ENCODE measurements around the gene TNNT1.
"Not testable (repeated sequence)": the region's sequence is repeated elsewhere in the genome, so short reads cannot be mapped to it uniquely, and the experiment has no call there.

The TNNT1 gene, protein sequence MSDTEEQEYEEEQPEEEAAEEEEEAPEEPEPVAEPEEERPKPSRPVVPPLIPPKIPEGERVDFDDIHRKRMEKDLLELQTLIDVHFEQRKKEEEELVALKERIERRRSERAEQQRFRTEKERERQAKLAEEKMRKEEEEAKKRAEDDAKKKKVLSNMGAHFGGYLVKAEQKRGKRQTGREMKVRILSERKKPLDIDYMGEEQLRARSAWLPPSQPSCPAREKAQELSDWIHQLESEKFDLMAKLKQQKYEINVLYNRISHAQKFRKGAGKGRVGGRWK

DNA sequence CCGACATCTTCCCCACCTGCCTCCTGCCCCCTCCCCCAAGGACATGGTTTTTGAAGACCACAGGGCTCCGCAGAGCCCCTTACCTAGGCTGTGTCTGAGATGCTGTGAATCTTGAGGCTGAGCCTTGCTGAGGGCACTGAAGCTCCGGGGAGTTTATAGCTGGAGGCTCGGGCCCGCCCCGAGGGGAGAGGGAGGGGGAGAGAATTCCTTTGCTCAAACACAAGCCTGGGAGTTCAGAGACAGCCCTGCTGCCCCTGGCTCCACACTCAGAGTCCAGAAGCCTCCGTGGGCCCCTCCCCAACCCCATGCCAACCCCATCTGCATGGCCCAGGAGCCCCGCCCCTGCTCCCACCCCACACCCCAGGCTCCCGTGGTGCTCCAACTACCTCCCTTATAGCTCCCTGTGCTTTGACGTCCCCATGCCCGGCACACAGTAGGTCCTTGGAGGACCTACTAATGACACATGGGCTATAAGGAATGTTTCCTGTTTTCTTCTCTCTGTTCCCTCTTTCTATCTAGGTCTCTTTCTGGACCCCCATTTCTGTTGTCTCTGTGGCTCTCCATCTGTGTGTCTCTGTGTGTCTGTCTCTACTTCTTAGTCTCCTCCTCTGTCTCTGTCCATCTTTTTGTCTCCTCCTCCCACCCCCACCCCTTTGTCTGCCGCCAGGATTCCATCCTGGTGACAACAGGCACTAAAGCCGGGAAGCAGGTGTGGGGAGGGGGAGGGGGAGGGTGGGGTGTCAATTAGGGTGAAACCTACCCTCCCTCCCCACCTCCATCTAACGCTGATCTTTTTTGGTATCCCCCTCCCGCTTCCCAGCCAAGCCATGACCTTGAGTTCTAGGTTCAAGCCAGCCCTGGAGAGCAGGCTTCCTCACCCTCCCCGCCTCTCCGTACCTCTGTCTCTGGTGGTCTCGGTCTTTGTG, at the start of gene TNNT1:
Gene TNNT1 (minus strand): TSS at position 129 of the 926 bp plus-strand sequence. CDS start 2,049 bp downstream, outside the sequence.
- DNase-seq = no peak

DNA sequence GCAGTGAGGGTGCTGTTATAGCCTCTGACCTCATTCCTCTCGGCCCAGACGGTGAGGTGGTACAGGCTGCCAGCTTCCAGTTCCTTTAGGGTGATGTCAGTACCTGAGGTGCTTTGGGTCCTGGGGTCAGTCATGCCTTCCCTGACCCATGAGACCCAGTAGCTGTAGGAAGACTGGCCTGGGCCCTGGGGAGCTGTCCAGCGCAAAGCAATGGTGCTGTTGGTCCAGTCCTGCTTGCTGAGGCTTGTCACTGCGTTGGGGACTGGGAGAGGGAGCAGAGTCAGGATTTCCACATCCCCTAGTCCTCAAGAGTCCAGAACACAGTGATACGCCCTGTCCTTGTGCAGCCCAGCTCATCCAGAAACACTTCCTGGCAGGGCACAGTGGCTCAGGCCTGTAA, 49.6 kb upstream of the TNNT1 start:
- DNase-seq = no peak

DNA sequence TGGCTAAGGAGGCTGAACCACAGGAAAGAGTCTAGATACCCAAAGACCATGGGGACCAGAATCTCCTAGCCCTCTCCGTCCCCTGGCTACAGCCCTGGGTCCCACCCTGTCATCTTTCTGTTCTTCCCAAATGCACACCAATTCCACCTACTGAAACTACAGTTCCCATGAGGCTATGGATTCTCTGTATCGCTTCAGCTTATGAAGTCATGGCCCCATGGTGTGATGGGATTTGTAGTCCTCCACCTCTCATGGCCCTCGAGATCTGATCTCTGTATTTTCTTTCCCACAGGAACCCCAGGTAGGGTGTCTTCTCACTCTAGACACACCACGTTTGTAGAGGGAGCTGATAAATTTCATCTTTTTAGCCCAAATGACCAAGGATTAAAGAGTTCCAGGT, 48.5 kb upstream of the TNNT1 start:
- no peak for DNase-seq

DNA sequence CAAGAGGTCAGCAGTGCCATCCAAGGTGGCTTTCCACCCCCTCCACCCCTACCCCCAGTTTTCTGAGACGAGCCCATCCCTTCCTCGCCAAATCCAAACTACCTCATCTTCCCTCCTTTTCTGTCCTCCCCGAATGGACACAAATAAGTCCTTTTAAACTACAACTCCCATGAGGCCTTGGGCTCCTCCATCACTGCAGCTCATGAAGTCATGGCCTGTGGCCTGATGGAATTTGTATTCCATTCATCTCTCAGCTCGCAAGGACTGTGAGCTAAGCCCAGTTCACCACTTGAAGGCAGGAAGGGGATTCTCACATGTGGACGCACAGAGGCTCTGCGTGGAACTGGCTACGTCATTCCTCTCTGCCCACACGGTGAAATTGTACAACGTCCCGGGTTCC, 47.8 kb upstream of the TNNT1 start:
- no peak for DNase-seq

DNA sequence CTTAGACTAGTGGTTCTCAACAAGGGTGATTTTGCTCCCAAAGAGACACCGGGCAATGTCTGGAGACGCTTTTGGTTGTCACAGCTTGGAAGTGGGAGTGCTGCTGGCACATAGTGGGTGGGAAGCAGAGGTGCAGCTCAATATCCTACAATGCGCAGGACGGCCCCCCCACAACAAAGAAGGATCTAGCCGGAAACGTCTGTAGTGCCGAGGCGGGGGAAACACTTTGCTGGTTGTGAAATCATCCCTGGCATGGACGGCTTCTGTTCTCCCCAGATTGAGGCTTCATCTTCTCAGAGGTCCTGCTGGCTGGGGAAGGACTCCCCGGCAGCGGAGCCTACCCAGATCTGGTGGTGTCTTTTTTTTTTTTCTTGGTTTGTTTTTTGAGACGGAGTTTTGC, 44.5 kb upstream of the TNNT1 start:
- DNase-seq = no peak

DNA sequence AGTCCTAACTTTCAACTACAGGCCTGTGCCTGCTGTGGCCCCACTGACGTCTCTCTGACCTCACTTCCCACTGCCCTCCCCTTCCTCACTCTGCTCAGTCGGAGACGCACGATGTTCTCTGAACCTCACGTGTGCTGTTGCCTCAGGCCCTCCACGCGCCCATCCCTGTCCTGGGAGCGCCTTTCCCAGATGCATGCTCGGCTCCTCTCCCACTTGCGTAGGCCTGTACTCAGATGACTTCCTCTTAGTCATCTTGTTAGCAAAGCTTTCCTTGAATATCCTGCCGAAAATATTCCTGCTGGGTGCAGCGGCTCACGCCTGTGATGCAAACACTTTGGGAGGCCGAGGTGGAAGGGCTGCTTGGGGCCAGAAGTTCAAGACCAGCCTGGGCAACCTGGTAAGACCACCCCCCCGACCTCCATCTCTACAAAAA, 40.4 kb upstream of the TNNT1 start:
- no peak for DNase-seq

DNA sequence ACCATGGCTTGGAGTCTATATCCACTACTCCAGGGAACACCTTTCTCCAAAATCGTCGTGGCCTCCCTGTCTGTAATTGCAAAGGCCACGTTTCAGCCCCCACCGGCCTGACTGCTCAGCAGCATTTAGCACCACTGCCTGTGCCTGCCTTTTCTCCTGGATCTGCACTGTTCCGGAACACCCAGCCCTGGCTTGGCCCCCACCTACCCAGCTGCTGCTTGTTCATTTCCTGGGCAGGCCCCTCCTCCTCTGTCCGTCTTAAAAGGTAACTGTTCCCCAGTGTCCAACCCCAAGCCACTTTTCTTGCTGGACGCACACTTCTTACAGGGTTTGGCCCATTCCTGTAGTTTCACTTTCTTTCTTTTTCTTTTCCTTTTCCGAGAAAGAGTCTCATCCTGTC, 39.6 kb upstream of the TNNT1 start:
- no peak for DNase-seq

DNA sequence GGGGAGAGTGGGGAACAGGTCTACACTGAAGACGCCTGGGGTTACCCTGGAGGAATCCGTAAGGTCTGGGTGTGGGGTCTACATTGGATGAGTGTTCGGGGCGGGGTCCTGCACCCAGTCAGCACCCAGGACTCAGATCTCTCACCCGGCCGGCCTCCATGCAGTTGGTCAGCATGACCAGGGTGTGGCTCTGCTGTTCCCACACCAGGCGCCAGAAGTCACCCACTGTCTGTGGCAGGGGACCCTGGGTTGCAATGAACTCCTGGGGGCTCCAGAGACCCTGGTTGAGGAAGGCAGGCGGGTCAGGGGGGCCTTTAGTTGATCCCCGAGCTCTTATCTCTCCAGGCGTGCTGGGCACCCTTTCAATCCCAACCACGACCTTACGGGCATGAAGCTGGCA, 37.1 kb upstream of the TNNT1 start:
- DNase-seq = no peak

DNA sequence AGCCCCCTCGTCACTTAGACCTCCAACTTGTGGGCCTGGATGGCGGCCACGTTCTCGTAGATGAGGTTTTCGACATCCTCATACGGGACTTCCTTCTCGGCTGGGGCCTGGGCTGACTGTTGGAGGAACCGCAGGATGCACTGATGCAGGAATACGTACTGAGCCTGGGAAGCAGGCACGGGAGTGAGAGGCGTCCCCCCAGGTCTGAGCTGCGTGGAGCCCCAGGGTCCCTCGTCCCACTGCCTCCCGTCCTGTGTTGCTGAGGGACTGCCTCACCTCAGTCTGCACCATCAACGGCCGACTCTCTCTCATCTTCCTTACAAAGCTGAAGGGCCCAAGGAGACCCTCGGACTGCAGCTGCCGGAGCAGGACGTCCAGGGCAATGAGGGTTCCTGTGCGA, 32.7 kb upstream of the TNNT1 start:
- DNase-seq = no peak

DNA sequence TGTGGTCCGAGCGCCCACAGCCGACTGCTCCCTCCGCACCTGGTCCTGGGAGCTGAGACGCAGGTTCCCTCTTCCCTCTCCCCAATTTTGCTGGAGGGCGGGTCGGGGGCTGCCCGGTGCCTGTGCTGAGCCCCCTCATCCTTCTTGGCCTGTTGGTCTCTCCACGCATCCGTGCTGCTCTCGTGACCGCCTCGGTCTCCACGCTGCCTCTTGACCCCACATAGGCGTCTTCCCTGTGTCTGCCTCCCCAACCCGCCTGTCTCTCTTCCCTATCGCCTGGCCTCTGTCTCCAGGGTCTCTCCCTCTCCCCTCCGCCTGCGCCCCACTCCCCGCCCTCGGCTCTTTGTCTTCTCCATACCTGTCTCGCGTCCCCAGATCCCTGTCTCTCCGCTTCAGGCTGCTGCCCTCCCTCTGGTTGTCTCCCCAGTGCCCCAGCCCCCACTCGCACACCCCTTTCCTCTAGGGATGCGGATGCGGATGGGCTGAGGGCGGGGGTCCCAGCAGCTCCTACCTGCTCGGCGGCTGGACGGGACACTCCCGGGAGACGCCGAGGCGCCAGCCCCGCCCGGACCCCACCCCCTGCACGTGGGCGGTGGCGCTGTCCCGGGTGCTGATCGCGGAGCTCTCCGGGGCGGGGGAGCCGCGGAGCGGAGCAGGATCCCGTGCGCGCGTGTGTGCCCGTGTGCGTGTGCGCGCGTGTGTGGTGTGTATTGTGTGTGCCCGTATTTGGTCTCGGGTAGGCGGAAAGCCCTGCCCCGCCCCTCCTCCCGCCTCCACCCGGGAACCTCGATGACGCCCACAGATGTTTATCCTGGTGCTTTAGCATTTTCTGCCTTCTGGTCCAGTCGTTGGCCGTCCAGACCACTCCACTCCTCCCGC, 30.8 kb upstream of the TNNT1 start, which contains the start of gene SYT5:
Gene SYT5 (minus strand): TSS at position 684 of the 879 bp plus-strand sequence. CDS start 1,248 bp downstream, outside the sequence.
- DNase-seq = no peak

DNA sequence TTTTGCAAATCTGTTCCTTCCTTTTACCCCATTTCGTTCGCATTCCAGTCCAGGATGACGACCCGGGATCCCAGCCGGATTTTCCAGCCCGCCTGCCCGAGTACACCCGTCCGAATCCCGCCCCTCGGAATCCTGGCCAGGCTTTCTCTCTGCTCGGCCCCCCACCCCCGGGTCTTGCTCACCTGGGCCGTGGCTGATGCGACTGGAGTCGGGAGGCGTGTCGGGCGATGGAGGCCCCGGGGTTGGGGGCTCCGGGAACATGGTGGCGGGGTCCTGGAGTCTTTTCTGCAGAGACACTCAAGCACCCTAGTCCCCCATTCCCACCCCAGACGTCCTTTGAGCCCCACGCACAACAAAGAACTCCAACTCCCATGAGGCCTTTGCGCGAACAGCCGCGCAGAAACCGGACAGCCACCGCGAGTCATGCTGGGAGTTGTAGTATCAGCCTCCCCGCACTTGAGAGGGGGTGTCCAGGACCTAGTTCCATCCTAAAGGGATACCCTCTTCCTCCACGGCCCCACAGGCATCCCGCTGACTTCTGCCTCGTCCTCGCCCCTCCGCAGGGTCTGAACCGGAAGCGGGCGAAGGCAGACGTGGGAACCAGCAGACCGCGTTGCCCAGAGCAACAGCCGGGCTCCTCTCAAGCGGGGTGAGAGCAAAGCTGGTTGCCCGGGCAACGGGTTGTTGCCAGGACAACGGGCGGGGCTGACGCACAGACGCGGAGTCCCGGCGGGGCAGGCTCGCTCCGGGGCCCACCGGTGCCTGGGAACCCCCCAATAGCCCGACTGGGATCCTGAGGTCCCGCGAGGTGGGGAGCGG, 30.0 kb upstream of the TNNT1 start:
- DNase-seq = peak; percentile 69

DNA sequence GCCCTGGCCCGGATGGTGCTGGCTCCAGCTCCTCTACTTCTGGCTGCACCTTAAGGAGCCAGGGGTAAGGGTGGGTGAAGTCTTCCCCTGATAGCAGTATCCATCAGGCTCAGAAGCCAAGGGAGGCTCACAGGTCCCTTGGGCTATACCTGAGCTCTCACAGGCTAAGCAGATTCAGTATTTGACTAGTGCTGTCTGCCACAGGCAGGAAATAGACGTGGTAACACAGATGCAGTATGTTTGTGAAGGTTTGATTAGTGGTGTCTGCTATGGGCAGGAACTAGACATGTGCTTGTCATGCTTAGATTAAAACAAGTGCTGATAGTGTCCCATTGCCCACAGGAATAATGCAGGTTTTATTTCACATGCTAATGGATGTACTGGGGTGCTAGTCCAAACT, 27.1 kb upstream of the TNNT1 start:
- no peak for DNase-seq

DNA sequence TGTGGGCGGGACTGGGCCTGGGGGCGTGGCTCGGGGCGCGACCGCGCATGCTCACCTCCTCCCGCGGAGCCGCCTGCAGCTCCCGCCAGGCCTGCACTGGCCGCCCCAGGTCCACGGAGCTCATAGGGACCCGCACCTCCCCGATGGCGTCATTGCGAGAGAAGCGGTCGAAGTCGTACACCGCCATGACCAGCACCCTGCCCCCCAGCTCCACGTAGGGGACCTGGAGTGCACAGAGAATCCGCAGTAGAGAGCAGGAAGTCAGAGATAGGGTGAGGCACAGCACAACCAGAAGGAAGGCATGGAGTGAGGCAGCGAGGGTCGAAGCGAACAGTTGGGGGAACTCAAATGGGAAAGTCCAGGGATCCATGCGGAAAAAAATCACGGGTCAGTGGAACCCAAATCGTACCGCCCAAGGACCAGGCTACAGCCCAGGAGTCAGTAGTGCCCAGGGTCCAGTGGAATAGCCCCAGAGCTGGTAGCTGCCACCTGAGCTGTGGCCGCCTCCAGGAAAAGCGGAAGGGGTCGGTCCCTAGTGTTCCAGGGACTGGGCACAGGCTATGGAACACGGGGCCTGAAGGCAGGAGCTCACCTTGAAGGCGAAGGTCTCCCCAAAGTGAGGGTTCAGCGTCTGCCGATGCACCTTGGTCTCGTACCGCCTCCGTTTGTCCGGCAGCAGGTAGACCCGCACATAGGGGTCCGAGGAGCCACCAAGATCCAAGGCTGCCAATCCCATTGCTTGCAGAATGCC, 26.3 kb upstream of the TNNT1 start:
- no peak for DNase-seq

DNA sequence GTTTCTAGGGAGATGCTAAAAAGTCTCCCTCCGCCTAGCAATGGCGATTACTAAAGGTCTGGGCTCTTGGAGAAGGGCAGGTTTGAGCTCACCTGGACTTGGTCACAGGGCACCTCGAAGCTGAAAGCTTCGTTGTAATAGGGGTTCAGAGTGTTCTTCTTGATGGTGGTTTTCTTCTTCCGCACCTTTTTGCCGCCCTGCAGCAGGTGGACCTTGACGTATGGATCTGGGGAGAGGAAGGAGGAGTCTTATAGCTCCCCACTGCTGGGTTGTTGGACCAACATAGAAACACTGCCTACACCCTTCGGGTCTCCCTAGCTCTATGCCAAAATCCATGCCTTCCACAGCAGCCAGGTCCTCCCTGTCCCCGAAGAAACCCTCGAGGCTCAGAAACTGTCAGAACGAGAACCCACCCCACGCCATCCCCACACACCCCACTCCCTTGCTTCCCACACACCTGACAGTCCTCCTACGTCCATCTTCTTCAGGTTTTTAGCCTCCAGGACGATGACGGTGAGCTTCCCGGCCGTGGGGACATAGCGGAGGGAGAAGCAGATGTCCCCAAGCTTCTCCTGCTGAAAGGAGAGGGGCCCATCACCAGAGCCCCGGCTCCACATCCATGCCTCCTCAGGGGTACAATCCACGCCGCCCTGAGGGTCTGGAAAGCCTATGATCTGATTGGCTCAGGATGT, 25.6 kb upstream of the TNNT1 start:
- no peak for DNase-seq

DNA sequence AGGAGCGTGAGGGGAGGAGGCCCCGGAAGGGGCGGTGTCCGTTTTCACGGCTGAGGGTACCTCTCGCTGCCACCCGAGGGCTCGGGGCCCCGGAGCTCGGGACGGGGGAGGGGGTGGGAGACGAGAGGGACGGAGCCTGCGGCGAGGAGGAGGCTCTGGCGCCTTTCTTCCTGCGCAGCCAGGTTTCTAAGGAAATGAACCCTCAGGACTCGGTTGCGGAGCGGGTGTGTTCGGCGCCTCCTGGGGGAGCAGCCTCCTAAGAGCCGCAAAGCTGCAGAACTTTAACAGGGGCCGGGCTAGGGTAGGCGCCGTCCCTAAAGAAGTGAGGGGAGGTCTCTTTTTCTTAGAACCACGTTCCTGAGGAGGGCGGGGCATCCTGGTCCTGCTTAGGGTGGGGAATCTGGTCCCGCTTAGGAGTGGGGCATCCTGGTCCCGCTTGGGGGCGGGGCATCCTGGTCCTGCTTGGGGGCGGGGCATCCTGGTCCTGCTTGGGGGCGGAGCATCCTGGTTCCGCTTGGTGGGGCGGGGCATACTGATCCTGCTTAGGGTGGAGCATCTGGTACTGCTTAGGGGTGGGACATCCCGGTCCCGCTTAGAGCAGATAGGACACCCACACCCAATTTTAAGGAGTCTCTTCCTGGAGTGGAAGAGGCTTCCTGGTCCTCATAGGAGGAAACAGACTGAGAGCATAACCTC, 24.9 kb upstream of the TNNT1 start:
- DNase-seq = no peak

DNA sequence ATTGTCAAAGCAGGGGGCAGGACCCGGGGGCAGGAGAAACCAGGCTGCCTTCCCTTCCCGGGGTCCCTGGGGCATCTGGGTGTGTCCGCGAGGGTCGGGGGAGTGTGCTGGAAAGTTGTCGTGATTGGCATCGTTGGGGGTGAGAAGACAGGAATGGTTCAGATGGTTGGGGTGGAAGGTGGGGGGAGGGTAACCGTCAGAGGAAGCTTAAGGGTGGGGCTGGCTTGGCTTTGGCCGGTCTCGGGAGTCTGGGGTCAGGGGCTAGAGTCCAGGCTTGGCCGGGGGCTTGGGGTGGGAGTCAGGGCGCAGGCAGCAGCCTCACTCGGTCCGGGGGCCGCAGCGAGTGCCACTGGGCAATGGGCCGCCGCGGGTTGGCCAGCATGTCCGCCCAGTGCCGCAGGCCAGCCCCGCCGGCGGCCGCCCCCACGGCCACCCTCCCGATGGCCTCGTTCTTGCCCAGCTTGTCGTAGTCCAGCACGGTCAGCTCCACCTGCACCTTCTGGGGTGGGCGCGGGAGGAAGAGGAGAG, 24.2 kb upstream of the TNNT1 start:
- no peak for DNase-seq

DNA sequence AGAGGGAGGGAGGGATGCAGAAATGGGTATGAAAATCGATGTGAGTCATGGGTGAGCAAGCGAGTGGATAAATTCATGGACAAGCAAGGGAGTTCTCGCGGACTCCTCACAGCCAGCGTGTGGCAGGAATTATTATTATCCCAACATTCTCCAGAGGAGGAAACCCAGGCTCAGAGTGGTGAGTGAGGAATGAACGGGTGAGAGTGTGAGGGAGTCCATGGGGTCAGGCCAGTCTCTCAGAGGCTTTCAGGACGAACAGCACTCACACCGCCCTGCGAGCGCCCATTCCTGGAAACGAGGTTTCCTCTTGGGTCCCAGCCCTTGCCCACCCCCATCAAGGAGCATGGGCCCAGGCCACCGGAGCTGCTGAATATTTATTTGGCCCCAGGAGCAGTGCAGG, 23.7 kb upstream of the TNNT1 start:
- peak; percentile 21 for DNase-seq

DNA sequence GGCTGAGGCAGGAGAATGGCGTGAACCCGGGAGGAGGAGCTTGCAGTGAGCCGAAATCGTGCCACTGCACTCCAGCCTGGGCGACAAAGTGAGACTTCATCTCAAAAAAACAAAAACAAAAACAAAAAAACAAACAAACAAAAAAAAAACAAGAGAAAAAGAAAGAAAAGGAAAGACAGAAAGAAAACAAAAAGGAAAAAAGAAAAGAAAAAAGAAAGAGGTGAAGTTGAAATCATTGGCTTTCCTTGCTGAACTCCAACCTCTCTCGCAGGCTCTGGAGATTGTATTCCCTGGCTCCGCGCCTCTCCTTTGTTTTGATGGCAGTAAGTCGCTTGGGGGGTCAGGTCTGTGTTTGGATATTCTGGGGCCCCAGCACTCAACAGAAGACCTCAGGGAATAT, 23.3 kb upstream of the TNNT1 start:
- DNase-seq = not testable (repeated sequence)

DNA sequence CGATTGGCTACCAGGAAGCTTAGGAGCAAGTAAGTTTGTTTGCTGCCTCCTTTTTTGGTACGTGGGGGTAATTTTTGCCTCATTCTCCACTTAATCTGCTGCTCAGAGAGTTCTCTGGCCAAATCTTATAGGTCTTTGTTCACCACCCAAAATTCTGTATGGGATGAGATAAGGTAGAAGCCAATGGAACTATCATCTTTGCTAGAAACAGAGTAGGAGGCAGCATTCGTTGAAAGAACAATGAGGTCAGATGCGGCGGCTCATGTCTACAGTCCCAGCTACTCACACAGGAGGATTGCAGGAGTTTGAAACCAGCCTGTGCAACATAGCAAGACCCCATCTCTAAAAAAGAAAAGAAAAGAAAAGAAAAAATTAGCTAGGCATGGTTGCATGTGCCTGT, 22.4 kb upstream of the TNNT1 start:
- no peak for DNase-seq

DNA sequence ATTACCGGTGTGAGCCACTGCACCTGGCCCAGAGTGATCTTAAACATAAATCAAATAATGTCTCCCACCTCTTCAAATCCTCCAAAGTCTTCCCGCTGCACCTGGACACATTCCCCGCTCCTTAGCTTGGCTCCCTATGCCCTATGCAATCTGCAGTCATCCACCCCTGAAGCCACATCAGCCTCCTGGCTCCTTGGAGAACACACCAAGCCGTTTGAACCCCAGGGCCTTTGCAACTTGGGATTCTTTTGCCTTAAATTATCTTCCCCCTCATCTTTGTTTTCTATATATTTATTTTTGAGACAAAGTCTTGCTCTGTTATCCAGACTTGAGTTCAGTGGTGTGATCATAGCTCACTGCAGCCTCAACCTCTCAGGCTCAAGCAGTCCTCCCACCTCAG, 20.1 kb upstream of the TNNT1 start:
- no peak for DNase-seq
